ENCODE results near the gene KIAA0408. TPM values are rescaled to one million over a fixed set of nuclear protein-coding genes. Genes with fewer than 3 reads are reported as not detected.

Gene KIAA0408
- total and polyA plus RNA-seq, 2 donors from 2014 or later: 0.47 to 2.7 TPM

- no peak overlapping the region for H3K9ac ChIP-seq (ENCODE audit: low read length in 3 of 3)
- H3K27ac ChIP-seq (ENCODE audit: low read depth in 2 of 2, low read length in 2 of 2): no peak overlapping the region
- no peaks in the 10 kb centered on the region for H3K4me1 ChIP-seq (ENCODE audit: control insufficient read depth in 2 of 3, insufficient read depth in 2 of 3, low read depth in 1 of 3, low read length in 3 of 3)
- no peak overlapping the region for H3K4me3 ChIP-seq (ENCODE audit: low read length in 3 of 3)
- FAIRE-seq (no peak), DNase-seq (no peak)
- TF ChIP-seq CTCF (IDR thresholded peaks at IDR 0.05; ENCODE audit: borderline replicate concordance, extremely low read depth, insufficient read depth): no peak
- no peaks in the 10 kb centered on the region for H3K27me3 ChIP-seq (ENCODE audit: control insufficient read depth, insufficient read depth, low read length)
- H3K36me3 ChIP-seq (ENCODE audit: control insufficient read depth in 2 of 3, insufficient read depth in 3 of 3, low read length in 3 of 3): no peaks in the 10 kb centered on the region
- intact Hi-C loops (cut with DNase I): no loop called here
- H3K9me3 ChIP-seq (ENCODE audit: control insufficient read depth in 2 of 3, insufficient read depth in 1 of 3, low read length in 3 of 3): no peaks in the 10 kb centered on the region
Measured at GRCh38 chr6:127452803-127453202, 6.4 kb downstream of the KIAA0408 start.

- H3K9me3 ChIP-seq (ENCODE audit: control insufficient read depth in 2 of 3, insufficient read depth in 1 of 3, low read length in 3 of 3): no peaks in the 10 kb centered on the region
- DNase-seq (no peak), FAIRE-seq (no peak)
- TF ChIP-seq CTCF (IDR thresholded peaks at IDR 0.05; ENCODE audit: borderline replicate concordance, extremely low read depth, insufficient read depth): no peak
- no peak overlapping the region for H3K27ac ChIP-seq (ENCODE audit: low read depth in 2 of 2, low read length in 2 of 2)
- H3K4me3 ChIP-seq (ENCODE audit: low read length in 3 of 3): no peak overlapping the region
- no peaks in the 10 kb centered on the region for H3K4me1 ChIP-seq (ENCODE audit: control insufficient read depth in 2 of 3, insufficient read depth in 2 of 3, low read depth in 1 of 3, low read length in 3 of 3)
- no peaks in the 10 kb centered on the region for H3K36me3 ChIP-seq (ENCODE audit: control insufficient read depth in 2 of 3, insufficient read depth in 3 of 3, low read length in 3 of 3)
- no peaks in the 10 kb centered on the region for H3K27me3 ChIP-seq (ENCODE audit: control insufficient read depth, insufficient read depth, low read length)
- no peak overlapping the region for H3K9ac ChIP-seq (ENCODE audit: low read length in 3 of 3)
- intact Hi-C loops (cut with DNase I): no loop called here
Measured at GRCh38 chr6:127451388-127451787, 7.8 kb downstream of the KIAA0408 start.

GRCh38 chr6:127447780-127448179 lies 11.4 kb downstream of the KIAA0408 start:
- no peak for TF ChIP-seq CTCF (IDR thresholded peaks at IDR 0.05; ENCODE audit: borderline replicate concordance, extremely low read depth, insufficient read depth)
- H3K27me3 ChIP-seq (ENCODE audit: control insufficient read depth, insufficient read depth, low read length): no peaks in the 10 kb centered on the region
- H3K4me3 ChIP-seq (ENCODE audit: low read length in 3 of 3): no peak overlapping the region
- no peak overlapping the region for H3K27ac ChIP-seq (ENCODE audit: low read depth in 2 of 2, low read length in 2 of 2)
- no peaks in the 10 kb centered on the region for H3K4me1 ChIP-seq (ENCODE audit: control insufficient read depth in 2 of 3, insufficient read depth in 2 of 3, low read depth in 1 of 3, low read length in 3 of 3)
- DNase-seq (no peak), FAIRE-seq (no peak)
- no peaks in the 10 kb centered on the region for H3K9me3 ChIP-seq (ENCODE audit: control insufficient read depth in 2 of 3, insufficient read depth in 1 of 3, low read length in 3 of 3)
- no peaks in the 10 kb centered on the region for H3K36me3 ChIP-seq (ENCODE audit: control insufficient read depth in 2 of 3, insufficient read depth in 3 of 3, low read length in 3 of 3)
- intact Hi-C loops (cut with DNase I): no loop called here
- no peak overlapping the region for H3K9ac ChIP-seq (ENCODE audit: low read length in 3 of 3)

GRCh38 chr6:127446356-127446755 lies 12.8 kb downstream of the KIAA0408 start:
- H3K4me1 ChIP-seq (ENCODE audit: control insufficient read depth in 2 of 3, insufficient read depth in 2 of 3, low read depth in 1 of 3, low read length in 3 of 3): no peaks in the 10 kb centered on the region
- no peak overlapping the region for H3K27ac ChIP-seq (ENCODE audit: low read depth in 2 of 2, low read length in 2 of 2)
- no peak overlapping the region for H3K9ac ChIP-seq (ENCODE audit: low read length in 3 of 3)
- DNase-seq (no peak), FAIRE-seq (no peak)
- no peak for TF ChIP-seq CTCF (IDR thresholded peaks at IDR 0.05; ENCODE audit: borderline replicate concordance, extremely low read depth, insufficient read depth)
- no peaks in the 10 kb centered on the region for H3K9me3 ChIP-seq (ENCODE audit: control insufficient read depth in 2 of 3, insufficient read depth in 1 of 3, low read length in 3 of 3)
- no peaks in the 10 kb centered on the region for H3K27me3 ChIP-seq (ENCODE audit: control insufficient read depth, insufficient read depth, low read length)
- intact Hi-C loops (cut with DNase I): no loop called here
- no peak overlapping the region for H3K4me3 ChIP-seq (ENCODE audit: low read length in 3 of 3)
- no peaks in the 10 kb centered on the region for H3K36me3 ChIP-seq (ENCODE audit: control insufficient read depth in 2 of 3, insufficient read depth in 3 of 3, low read length in 3 of 3)

Data from kidney (tissue), 14 donors.